Measurements from ENCODE around the gene TMEM86A.

TMEM86A gene

DNA sequence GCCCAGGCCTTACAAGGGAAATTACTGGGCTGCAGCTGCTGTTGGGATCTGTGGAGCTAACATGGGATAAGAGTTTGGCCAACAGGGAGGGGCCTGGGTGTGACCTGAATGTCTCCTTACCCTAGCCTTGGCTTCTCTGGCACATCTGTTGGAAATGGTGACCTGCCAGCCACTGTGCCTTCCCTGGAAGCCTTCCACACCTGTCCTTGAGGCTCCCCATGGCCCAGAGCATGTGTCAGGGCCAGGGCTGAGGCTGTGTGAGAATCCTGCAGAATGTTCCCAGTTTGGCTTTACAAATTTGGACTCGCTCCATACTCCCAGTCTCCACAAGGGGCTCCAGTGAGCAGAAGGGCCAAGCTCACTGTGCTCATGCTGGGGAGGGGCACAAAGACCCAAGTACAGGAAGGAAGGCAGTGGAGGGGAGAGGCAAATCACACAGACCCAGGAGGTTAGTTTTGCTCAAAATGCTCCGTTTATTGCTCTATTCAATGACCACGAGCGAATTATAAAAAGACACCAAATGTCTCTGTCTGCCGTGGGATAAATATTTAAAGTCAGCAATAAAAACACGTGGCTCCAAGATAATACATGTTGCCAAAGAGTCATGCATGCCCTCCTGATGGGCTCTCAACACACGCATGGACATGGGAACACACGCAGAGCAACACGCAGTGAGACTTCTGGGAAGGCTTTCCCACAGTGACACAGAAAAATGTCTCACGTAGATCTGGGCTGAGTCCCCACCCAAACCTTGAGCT lies 29.1 kb downstream of the TMEM86A start:
- DNase-seq: no peak

DNA sequence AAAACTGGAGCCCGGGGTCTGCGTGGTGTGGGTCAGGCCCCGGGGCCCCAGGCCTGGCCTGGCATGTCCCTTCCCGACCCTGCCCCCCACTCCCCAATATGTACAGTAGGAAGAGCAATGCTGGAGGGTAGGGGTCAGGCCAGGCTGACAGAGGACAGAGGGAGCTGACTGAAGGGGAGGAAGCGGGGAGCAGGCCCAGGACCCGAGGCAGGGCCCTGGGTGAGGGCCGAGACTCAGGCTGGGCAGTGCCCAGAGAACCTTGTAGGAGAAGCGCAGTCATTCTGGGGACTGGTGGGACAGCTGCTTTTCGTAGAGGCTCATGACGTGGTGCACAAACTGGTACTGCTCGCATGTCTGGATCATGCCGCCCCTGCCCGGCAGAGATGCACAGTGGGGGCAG lies 30.1 kb downstream of the TMEM86A start:
- DNase-seq: no peak

DNA sequence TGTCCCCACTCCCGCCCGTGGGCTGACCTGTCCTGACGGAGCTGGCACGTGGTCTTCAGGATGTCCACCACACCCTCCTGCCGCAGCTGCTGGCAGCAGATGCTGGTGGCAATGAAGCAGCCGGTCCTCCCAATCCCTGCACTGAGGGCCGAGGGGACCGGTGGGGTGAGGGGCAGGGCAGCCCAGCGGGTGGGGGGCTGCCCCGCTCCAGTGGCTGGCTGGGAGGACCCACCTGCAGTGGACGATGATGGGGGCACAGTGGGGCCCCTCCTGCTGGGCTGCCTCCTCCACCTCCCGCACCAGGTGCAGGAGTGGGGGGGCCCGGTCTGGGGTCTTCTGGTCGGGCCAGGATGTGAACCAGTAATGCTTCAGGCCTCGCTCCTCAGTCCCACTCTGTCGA lies 30.8 kb downstream of the TMEM86A start:
- no peak for DNase-seq

DNA sequence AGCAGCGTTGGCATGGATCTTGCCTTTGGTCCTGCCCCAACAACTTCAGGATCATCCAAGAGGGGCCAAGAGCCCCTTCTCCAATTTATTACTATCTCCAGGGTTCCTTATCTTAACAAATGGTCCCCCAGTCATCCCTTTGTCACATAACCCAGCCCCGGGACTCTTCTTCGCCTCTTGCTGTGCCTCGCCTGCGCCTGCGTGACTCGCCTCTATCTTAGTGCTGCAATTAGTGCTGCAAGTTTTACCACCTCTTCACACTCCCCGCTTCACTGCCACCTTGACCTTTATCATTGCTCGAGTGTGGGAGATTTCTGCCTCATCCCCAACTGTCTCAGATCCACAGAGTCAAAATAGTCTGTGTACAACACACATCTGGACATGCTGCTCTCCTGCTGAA lies 31.4 kb downstream of the TMEM86A start:
- no peak for DNase-seq

DNA sequence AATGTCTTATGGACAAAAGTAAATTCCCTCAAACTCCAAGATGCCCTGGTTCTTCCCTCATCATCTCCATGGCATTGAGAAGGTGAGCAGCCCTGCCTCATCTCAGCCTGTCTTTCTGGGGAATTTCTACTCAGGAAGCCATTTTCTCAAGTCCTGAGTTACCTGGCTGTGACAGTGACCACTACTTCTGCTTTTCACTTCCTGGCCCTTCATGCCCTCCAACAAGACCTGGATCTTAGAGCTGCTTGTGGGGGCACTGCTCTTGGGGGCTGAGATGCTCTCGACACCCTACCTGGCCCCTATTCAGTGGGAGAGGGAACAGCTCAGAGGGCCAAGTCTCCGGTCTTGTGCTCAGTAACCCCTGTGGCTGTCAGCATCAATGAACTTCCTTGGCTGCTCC lies 32.9 kb downstream of the TMEM86A start:
- DNase-seq: no peak

DNA sequence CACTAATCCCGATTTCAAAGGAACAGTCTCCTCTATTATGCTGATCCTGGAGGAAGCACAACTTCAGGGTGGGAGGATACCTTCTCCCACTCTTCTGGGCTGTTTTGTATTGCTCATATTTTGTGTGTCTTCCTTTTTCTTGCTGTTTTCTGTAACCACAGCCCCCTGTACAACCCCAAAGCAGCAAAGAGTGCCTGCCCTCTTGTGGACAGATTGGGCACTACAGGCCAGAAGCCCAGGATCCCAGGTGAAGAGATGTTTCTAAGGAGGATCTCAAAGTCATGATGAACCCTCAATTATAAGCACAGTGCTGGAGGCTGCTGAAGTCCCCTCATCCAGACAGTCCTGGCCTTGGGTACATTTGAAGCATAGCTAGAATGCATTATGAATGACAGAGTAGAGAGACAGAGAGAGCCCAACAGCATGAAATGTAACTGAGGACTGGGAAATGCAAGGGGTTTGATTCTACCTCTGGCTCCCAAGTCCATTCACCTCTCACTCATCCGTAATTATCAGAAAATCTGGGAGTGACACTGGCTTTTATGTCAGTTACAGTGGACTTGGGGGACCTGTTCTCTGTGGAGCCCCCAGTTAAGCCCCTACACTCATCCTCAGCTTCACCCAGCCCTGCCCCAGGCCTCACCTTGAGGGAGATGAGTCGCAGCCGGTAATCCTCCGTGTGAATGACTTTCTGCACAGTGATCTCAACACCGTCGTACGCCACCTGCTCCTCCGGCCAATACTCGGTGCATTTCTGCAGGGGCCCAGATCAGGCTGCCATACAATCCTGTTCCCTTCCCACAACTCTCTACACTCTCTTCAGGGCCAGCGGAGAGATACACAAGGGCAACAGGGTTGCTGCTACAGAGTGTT lies 33.6 kb downstream of the TMEM86A start:
- no peak for DNase-seq

DNA sequence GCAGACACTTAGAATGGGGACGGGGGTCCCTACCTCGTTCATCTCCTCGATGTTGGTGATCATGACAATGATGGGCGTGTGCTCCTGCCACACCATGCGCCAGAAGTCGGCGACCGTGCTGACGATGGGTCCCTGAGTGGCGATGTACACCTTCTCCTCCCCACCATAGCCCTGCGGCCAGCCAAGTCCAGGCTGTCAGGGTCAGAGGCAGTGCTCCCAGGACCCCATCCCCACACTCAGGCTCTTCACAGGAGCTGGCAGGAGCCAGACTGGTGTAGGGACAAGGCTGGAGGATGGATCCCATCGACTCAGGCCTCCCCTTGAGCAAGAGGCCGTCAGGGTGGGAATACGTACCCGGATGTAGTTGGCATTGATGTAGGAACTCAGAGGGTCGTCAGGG lies 34.6 kb downstream of the TMEM86A start:
- DNase-seq: no peak

DNA sequence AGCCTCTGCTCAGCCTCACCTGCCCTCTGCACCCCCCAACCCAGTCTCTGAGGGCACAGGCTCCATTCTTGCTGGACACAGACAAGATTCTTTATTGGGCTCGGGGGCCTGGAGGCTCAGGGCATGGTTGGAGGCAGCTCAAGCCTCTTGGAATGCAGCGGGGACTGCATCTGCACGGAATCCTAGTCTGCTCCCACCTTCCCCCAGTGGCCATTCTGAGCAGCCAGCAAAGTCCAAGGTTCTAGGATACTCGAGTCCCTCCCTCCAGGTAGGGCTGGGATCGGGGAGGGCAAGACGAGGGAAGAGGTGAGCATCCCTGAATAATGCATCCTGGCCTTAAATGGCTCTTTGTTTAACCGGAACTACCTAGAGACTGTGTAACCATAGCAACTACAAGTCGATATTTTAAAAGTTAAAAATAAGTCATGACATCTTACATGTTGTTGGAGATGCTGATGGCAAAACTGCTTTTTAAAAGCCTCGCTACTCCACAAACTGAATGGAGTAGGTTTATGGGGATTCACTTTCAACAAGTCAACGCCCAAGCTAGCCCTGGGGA lies 38.1 kb downstream of the TMEM86A start:
- no peak for DNase-seq

DNA sequence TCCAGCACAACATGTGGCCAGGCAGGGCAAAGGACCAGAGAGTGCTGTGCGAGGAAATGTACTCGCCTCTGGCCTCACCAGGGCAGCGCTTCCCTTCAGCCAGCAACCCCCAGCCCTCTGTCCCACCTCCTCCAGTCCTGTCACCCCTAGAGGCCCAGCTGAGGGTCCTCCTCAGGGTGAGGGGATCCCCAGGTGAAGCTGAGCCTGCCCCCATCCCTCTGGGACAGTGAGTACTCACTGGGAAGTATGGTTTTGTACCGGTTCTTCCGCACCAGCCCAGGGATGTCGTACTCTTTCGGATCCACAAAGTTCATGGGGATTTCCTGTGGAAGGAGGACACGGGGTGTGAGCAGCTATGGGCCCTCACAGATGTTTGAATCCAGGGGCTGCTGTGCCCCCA lies 39.1 kb downstream of the TMEM86A start:
- no peak for DNase-seq

DNA sequence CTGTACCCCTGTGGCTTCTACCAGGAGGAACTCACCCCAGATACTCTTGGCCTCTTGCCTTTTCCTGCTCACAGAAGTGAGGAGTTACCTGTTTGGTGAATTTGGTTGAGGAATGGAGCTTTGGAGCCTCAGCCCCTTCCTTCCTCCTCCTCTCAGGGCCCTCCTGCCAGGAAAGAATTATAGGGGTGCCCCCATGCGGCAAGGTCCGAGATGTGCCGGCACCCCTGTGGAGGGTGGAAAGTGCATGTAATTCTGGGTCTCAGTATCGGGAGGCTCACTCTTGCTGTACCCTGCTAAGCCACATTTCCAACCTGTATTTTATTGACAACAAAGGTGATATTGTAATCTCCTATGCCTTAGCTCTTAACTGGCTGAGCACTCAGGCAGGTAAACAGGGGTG lies 41.1 kb downstream of the TMEM86A start:
- no peak for DNase-seq

DNA sequence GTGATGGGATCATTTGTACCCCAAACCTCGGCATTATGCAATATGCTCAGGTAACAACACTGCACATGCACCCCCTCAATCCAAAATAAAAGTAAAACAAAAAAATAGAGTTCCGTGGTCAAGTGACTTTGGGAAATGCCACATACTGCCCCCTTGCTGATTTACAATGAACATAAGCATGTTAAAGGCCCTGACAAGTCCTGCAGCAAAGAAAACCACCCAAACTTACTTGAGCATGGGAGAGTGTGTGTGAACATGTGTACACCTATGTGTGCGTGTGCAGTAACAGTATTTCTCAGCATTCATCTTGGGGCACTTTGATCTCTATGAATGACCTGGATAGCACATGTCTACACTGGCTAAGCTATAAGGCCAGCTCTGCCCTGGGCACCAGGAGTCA lies 43.2 kb downstream of the TMEM86A start:
- no peak for DNase-seq

DNA sequence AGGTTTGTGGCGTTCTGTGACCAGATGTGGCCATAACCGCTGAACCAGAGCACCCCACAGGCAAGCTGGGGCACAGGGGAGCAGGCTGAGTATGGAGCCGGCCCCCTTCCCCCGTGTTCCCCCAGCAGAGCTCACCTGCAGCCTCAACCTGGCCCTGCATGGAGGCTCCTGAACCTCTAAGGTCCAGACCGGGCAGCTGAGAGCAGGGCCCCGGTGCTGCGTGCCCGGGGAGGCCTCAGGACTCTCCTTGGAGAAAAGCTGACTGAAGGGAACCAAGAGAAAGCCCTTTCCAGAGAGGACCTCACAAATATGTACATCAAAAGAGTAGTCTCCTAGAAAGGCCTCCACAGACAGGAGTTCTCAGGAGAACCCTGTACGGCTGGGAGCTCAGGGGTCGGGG lies 44.8 kb downstream of the TMEM86A start:
- DNase-seq: no peak

DNA sequence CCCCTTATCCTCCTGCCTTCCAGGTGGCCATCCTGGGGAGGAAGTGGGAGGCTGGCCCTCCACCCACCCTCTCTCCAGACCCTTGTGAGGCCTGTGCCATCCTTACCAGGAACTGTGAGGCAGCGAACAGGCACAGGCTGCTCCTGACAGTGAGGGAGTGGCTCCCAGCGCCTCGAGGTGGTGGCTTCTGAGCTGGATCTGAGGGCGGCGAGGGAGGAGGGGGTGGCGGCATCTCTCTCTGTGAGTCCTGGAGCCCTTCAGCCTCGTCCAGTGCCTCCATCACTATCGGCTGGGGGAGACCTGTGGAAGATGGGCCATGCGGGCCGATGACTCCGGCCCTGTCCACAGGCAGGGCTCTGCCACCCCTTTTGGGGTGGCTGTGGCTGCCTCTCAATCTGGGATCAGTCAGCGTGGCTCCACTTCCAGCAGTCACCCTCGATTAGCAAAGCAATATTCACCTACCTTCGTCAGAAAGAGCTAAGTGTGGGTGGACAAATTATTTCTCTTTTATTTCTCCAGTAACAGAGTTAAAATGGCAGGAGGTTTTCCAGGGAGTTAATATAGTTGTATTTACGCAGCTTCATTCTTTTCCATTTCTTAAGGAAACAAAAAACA lies 45.4 kb downstream of the TMEM86A start:
- DNase-seq: no peak

DNA sequence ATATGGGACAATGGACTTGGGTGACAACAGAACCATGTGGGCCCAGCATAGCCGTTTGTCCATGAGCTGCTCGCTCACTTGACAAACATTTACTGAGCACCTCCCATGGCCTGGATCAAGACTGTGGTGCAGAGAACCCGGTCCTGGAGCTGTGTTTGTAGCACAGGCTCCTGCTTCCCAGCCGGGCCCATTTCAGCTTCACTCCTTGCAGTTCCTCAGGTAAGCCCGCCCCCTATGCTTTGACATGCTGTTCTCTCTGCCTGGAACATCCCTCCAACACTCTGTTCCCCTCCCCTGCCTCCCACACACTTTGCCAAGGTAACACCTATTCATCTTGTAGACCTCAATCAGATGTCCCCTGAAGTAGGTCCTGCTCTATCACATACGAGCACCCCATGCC lies 46.7 kb downstream of the TMEM86A start:
- DNase-seq: no peak

DNA sequence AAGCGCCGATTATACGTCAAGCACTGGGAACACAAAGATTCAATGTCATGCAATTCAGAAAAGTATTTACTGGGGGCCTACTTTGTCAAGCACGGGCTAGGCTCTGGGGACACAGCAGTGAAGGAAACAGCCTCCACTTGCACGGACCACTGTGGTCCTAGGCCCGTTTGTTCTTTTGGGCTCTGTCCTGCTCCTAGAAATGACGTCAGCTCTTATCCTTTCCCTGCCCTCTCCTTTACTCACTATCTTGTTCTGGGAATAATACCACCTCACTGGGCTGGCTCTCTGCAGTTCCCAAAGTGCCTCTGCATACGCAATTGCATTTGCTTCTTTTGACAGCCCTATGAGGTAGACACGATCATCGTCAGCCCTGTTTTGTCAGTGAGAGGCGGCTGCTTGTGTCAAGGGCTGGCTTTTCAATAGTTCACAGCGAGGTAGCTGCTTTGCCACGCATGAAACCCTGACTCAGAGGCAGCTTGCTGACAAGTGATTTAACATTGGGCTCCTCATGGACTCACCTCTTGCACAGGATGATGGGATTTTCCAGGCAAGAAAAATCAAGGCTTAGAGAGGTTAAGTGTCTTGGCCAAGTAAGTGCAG lies 50.3 kb downstream of the TMEM86A start:
- DNase-seq: no peak

DNA sequence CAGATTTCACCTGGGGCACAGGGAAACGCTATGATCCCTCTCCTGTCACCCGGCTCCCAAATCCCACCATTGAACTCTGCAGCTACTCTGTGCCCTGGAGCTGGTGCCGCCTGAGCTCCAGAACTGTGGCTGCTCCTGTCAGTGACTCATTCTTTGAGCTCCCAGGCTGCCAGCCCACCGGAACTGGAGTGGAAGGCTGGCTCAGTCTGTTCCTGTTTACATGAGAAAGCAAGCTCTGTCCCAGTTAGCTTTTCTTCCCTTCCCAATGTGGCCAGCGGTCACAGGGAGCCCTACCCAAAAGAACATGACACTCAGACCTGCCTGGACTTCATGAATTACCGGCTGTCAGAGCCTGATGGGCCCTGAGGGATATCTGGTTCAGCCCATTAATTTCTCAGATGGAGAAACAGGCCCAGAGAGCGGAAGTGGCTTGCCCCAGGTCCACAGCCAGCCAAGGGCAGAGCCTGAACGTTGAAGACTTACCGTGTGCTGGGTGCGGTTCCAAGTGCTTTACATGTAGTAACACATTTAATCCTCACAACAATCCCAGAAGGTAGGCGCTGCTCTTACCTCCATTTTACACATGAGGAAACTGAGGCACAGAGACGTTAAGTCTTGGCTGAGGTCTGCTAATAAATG lies 51.2 kb downstream of the TMEM86A start:
- no peak for DNase-seq

DNA sequence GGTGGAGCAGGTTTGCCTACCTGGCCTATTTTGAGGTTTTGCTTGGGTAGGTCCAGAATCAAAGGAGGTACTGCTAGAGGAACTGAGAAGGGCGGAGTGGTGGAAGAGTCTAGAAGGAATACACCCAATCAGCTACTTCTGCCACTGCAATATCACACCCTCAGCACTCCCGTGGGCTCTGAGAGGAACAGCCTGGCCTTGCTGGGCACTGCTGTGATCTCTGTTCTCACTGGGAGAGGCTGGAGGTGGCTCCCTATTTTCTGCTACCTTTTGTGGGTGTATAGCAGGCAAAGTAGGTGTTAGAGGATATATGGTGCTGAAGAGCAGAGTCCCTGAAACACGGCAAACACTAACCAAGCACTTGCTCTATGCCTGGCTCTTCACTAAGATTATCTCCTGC lies 52.4 kb downstream of the TMEM86A start:
- no peak for DNase-seq

DNA sequence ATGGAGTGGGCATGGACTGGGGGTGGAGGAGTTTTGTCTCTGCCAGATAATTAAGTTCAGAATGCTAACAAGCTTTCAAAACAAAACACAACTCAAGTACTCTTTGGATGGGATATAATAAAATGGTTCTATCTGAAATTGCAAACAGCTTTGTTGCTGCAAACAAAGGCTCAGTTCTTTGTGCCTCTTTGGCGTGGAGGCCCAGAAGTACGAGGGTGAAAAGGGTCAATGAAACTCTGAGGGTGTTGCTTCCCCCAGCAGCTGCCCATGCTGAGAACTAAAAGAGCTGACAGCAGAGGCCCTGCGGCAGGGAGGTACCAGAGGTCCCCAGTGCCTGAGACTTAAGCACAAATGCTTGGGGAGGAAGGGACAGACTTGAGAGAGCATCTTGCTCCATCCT lies 53.9 kb downstream of the TMEM86A start:
- DNase-seq: no peak

DNA sequence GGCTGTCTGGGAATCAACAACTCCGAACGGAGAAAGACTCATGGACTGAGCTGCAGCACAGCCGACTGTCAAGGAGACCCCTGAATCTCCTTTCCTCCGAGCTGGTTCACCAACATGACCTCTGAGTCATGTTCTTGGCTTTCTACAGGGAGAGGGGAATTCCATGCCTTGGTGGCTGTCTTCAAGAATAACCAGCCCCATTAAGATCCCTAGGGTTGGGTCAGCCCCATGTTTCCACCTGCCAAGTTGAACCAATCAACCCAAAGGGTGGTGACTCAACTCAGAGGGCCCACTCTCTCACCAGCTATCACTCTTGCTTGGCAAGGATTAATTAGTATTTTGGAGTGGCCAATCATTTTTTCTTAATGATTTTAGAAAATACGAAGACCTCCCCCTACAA lies 55.7 kb downstream of the TMEM86A start:
- no peak for DNase-seq
